Neuron (in vitro differentiated cells): ENCODE results near the gene RPRD1B.
"Not testable (repeated sequence)": the region's sequence is repeated elsewhere in the genome, so short reads cannot be mapped to it uniquely, and the experiment has no call there.

ENCODE experiments used
- H2AFZ ChIP-seq: one replicate; pipeline ENCODE4 v1.6.1; 2013; ENCODE audit warnings: low read depth, mild to moderate bottlenecking, inconsistent platforms, low read length, moderate library complexity
- H3K27me3 ChIP-seq: one replicate; pipeline ENCODE4 v1.6.1; 2013; ENCODE audit warnings: low read length; ENCODE audit not compliant: insufficient read depth
- H3K36me3 ChIP-seq: one replicate; pipeline ENCODE4 v1.6.1; 2013; ENCODE audit warnings: low read length; ENCODE audit not compliant: insufficient read depth
- H3K4me1 ChIP-seq: one replicate; pipeline ENCODE4 v1.6.1; 2013; ENCODE audit warnings: low read length; ENCODE audit not compliant: insufficient read depth
- H3K4me3 ChIP-seq: 2 replicates; pipeline ENCODE4 v1.5.1; 2013; ENCODE audit warnings: mild to moderate bottlenecking, low read length, moderate library complexity
- H3K9me3 ChIP-seq: one replicate; pipeline ENCODE4 v1.6.1; 2013; ENCODE audit warnings: low read length

Gene RPRD1B

DNA sequence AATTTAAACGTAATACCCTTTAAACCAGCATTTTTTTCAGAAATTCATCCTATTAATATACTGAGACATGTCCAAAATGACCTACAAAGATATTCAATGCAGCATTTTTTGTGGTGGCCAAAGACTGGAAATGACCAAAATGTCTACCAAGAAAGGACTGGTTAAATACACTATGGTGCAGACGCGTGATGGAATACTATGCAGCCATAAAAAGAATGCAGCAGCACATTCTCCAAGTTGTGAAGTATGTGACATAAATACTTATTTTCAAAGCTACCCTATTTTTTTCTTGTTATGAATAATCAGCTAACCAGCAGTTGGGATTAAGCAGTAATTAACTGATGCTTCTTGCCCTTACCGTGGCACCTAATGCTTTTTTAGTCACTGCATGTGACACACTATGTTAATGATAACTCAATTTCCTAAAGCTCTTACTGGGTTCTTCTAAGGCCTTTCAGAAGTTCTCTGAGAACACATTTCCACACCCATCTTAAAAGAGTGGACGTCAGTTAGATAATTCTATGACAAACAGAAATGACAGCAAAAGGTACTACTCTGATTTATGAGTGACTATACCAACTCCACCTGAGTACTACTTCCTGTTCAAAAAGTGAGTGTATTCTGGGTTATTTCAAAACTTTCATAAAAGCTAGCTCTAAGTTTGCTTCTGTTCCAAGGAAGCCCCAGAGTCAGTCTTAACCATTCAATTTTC is 25.2 kb upstream of the RPRD1B start:
- peaks cover 49% of the 10 kb centered on the region for H3K36me3 ChIP-seq
- no peaks in the 10 kb centered on the region for H3K27me3 ChIP-seq
- H3K4me3 ChIP-seq, result no peak overlapping the region
- H3K4me1 ChIP-seq, result no peaks in the 10 kb centered on the region
- H3K9me3 ChIP-seq, result no peaks in the 10 kb centered on the region
- no peak overlapping the region for H2AFZ ChIP-seq

DNA sequence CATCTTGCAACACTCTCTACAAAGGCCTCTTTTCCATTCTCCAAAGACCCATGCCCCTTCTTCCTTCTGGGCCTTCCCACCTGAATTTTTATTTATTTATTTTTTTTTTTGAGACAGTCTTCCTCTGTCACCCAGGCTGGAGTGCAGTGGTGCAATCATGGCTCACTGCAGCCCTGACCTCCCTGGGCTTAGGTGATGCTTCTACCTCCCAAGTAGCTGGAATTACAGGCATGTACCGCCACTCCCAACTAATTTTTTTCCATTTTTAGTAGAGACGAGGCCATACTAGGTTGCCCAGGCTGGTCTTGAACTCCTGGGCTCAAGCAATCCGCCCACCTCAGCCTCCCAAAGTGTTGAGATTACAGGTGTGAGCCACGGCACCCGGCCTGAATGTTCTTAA is 24.1 kb upstream of the RPRD1B start:
- H3K9me3 ChIP-seq, H3K4me1 ChIP-seq, H3K27me3 ChIP-seq, H2AFZ ChIP-seq, H3K4me3 ChIP-seq: not testable (repeated sequence)
- peaks cover 50% of the 10 kb centered on the region for H3K36me3 ChIP-seq

DNA sequence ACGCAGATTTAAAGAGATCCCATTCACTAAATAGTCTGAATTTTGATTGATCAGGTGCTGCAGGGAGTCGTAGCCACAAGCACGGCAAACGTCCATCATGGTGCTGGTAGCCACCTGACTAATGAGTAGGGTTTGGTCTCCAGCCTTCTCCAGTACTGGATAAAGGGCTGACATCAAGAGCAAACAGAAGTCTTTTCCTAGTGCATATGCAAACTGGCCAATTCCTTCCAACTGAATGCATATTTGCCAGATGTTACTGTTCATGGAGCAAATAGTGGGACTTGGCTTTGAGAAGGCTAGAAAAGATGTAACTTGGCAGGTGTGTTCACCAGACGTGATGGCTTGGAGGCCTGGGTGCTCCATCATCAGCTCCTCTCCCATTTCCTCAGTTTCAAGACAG is 21.9 kb upstream of the RPRD1B start:
- H3K27me3 ChIP-seq, result no peaks in the 10 kb centered on the region
- peaks cover 3% of the 10 kb centered on the region for H3K9me3 ChIP-seq
- no peak overlapping the region for H3K4me3 ChIP-seq
- no peaks in the 10 kb centered on the region for H3K4me1 ChIP-seq
- H3K36me3 ChIP-seq, result peaks cover 57% of the 10 kb centered on the region
- no peak overlapping the region for H2AFZ ChIP-seq

DNA sequence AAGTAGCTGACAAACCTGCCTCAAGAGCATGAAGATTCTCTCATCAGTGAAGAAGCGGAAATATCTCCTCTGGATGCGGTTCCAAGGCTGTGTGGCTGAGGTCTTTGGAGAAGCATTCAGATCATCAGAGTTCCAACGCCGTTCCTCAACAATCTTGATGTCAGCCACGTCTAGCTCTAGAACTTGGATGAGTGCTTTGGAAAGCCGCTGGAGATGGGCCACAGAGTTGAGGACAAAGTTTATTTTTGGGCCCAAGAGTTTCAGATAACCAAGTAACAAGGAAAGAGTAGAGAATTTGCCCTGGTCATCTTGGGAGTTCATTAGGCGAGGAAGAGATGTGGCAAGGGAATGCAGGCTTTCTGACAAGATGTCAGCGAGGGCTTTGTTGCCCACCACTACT is 21.2 kb upstream of the RPRD1B start:
- H2AFZ ChIP-seq, result no peak overlapping the region
- H3K4me3 ChIP-seq, result no peak overlapping the region
- peaks cover 59% of the 10 kb centered on the region for H3K36me3 ChIP-seq
- H3K9me3 ChIP-seq, result peaks cover 9% of the 10 kb centered on the region
- no peaks in the 10 kb centered on the region for H3K4me1 ChIP-seq
- H3K27me3 ChIP-seq, result no peaks in the 10 kb centered on the region

DNA sequence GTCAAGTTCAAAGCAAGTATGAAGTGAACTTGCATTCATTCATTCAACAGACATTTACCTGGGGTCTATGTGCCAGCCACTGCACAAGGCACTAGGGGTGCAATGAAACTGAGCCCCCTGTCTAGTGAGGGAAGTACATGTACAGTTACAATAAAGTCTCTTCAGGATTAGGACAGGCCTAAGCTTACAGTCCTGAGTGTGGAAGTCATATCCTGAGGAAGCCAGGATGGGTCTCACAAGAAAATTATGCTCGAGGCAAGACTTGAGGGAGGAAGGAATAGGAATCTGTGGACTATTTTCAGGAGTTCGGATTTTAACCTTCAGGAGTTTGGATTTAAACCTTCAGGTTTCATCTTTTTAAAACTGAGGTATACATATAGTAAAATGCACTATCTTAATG is 19.7 kb upstream of the RPRD1B start:
- H3K36me3 ChIP-seq, result peaks cover 72% of the 10 kb centered on the region
- no peaks in the 10 kb centered on the region for H3K4me1 ChIP-seq
- no peak overlapping the region for H2AFZ ChIP-seq
- peaks cover 21% of the 10 kb centered on the region for H3K9me3 ChIP-seq
- H3K4me3 ChIP-seq, result no peak overlapping the region
- no peaks in the 10 kb centered on the region for H3K27me3 ChIP-seq

DNA sequence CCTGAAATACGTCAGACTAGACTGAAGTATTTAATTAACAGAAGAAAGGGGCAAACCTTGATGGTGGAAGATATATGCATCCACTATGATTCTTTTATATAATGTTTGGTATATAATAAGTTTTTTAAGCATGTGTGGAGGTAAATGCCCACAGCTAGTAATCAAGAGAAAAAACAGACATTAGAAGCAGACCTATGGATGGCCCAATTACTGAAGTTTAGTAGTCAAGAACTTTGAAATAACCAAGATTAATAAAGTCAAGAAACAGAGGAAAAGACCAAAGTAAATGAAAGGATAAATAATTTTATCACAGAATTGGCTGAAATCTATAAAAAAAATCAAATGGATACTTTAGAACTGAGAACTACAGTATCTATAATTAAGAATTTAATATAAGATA is 15.6 kb upstream of the RPRD1B start:
- Histone ChIP-seq H2AFZ (no peak overlapping the region), H3K27me3 (no peaks in the 10 kb centered on the region), H3K4me1 (peaks cover 4% of the 10 kb centered on the region), H3K4me3 (no peak overlapping the region), H3K36me3 (peaks cover 51% of the 10 kb centered on the region), H3K9me3 (peaks cover 24% of the 10 kb centered on the region)

DNA sequence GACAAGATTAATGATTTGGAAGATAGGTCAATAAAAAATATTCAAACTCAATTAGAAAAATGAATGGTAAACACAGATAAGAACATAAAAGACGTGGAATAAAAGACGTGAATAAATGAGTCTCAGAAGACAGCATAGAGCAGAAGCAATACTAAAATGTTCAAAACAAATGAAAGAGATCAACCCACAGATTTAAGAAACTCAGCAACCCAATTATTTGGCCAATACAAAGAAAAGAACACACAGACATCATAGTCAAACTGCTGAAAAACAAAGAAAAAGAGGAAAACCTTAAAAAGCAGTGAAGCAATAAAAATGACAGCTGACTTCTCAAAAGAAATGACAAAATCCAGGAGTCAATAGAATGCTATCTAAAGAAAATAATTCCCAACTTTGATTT is 15.2 kb upstream of the RPRD1B start:
- Histone ChIP-seq H2AFZ (no peak overlapping the region), H3K36me3 (peaks cover 48% of the 10 kb centered on the region), H3K4me3 (no peak overlapping the region), H3K9me3 (peaks cover 24% of the 10 kb centered on the region), H3K27me3 (no peaks in the 10 kb centered on the region), H3K4me1 (peaks cover 4% of the 10 kb centered on the region)

DNA sequence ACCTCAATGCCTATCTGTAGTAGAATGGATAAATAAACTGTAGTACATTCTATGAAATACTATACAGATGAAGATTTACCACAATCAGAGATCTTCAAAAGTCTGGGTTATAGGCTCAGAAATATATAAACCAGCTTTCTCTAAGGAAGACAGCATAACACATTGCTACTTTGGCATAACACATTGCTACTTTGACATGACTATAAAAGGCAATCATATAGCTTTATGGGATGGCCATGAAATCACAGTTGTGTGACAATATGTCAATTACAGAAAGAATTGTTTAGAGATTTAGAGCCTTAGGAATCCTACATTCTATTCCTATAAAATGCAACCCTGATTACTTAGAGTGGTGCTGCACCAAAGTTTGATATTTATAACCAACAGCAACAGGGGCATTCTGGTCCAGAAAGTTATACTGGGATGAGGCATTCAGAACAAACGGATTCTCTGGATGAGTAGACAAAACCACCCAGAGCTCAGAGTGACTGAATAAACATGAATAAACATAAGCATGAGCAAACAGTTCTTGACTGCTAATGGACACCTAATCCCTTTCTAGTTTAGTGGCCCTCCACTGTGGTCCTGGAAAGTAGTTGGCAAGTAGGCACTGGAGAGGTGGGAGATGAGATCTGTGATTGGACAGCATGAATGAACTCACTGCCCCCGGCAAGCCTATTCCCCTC is 12.3 kb upstream of the RPRD1B start:
- Histone ChIP-seq H3K36me3 (peaks cover 28% of the 10 kb centered on the region), H3K4me1 (peaks cover 4% of the 10 kb centered on the region), H3K9me3 (peaks cover 22% of the 10 kb centered on the region), H2AFZ (no peak overlapping the region), H3K27me3 (no peaks in the 10 kb centered on the region), H3K4me3 (no peak overlapping the region)

DNA sequence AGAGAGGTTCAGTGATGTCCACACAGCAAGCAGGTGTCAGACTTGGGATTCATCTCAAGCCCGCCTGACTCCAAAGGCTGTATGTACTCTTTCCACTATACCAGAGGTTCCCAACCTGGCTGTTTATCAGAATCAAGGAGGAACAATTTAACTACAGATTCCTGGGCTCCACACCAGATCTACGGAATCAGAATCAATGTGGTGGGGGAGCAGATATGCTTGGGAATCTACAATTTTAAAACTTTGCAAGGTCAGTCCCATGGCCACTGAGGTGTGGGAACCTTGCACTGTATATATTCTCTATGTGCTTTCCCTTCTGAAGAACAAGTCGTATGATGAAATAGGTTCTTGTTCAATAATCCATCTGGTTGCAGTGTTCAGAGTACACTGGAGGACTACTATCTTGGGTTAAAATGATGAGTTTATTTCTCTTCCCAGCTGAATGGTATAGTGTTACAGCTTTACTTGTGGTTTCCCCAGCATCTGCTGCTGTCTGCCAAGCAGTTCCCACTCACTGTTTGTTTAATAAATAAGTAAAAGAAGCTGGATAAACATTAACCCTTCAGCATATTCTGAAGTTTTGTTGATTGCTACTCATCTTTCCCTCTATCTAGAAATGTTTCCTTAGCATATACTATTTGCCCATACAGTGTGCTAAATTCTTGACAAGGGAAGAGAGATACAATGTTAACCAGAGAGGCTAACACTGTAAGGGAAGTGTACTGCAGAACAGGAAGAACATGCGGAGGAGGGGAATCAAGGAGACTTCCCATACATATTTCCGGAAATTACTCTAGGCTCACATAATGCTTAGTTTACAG is 10.2 kb upstream of the RPRD1B start:
- Histone ChIP-seq H3K27me3 (no peaks in the 10 kb centered on the region), H3K9me3 (peaks cover 7% of the 10 kb centered on the region), H3K4me1 (peaks cover 4% of the 10 kb centered on the region), H3K36me3 (peaks cover 15% of the 10 kb centered on the region), H3K4me3 (no peak overlapping the region), H2AFZ (no peak overlapping the region)

DNA sequence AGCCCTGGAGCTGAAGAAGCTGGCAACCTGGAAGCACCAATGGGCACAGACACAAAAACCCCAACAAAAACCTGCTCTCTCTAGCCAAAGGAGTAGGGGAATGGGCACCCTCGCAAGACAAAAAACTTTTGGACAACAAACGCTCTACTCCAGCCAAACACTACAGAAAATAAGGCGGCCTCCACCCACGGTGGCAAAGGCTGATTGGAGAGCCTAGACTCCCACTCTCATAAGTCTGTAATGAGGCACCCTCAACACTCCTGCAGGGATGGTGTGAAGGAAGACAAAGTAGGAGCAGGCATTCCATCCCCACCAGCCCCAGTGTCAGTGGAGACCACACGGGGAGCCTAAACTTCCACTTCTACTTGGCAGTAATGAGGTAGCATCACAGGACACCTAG is 9.1 kb upstream of the RPRD1B start:
- peaks cover 9% of the 10 kb centered on the region for H3K36me3 ChIP-seq
- H3K4me1 ChIP-seq, result peaks cover 4% of the 10 kb centered on the region
- H2AFZ ChIP-seq, result no peak overlapping the region
- H3K27me3 ChIP-seq, result no peaks in the 10 kb centered on the region
- H3K4me3 ChIP-seq, result no peak overlapping the region
- H3K9me3 ChIP-seq, result peaks cover 3% of the 10 kb centered on the region

DNA sequence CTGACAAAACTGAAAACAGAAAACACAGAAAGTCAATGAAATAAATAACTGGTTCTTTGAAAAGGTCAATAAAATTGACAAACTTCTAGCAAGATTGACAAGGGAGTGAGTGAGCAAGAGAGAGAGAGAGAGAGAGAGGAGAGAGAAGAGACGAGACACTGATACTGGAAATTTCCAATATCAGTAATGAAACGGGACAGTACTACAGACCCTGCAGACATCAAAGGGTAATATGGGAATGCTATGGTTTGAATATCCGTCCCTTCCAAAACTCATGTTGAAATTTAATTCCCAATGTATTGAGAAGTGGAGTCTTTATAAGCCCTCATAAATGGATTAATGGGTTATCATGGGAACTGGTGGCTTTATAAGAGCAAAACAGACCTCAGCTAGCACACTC is 4.1 kb upstream of the RPRD1B start:
- Histone ChIP-seq H3K27me3 (no peaks in the 10 kb centered on the region), H3K36me3 (peaks cover 7% of the 10 kb centered on the region), H3K4me3 (no peak overlapping the region), H3K9me3 (peaks cover 3% of the 10 kb centered on the region), H2AFZ (no peak overlapping the region), H3K4me1 (peaks cover 14% of the 10 kb centered on the region)

DNA sequence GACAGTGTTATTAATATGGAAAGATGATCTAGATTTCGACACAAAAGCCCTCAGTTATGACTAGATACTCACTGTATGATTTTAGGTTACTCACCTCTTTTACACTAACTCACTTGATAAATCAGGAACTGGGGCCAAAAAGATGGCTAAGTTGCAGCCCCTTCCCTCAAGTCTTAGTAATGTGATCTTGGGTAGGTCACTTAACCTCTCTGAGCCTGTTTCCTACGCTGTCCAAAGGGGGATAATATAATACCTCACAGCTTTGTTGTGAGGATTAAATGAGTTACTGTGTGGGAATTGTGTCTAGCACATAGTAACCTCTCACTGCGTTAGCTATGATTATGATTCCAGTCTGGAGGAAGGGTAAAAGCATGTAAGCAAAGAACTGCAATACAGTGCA is 1.6 kb upstream of the RPRD1B start:
- Histone ChIP-seq H3K36me3 (peaks cover 17% of the 10 kb centered on the region), H3K27me3 (no peaks in the 10 kb centered on the region), H3K4me1 (peaks cover 27% of the 10 kb centered on the region), H3K9me3 (peaks cover 3% of the 10 kb centered on the region), H3K4me3 (peak overlapping the region; percentile 96), H2AFZ (no peak overlapping the region)

DNA sequence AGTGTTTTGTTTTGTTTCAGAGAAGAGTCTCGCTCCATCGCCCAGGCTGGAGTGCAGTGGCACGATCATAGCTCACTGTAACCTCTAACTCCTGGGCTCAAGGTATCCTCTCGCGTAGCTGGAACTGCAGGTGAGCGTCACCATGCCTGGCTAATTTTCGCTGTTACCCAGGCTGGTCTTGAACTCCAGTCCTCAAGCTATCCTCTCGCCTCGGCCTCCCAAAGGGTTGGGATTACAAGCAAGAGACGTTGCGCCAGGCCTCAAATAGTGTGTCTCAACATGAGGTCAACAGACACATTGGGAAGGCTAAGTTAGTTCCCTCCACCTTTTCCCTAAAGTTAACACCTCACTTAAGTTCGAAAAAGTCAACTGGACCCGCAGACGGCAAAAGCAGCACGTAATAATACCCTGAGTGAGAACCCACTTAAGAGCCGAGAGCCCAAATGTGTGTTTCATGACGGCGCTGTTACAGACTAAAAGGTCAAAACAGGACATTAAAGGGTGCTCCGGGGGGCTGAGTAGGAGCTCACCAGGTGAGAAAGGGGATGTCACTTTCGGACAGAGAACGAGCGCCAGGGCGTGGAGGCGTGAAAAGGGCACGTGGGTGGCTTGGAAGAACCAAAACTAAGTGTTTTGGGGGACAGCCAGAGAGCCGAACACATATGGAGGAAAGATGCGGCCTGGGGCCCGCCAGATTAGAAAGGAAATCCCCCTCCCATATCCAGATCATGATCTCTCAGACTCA is 789 bp upstream of the RPRD1B start:
- Histone ChIP-seq H3K4me1 (peaks cover 27% of the 10 kb centered on the region), H3K9me3 (peaks cover 3% of the 10 kb centered on the region), H3K36me3 (peaks cover 22% of the 10 kb centered on the region), H3K27me3 (no peaks in the 10 kb centered on the region), H2AFZ (peak overlapping the region; percentile 73), H3K4me3 (peak overlapping the region; percentile 96)
